ENCODE results near the gene FAM219A. TPM values are rescaled to one million over a fixed set of nuclear protein-coding genes. Genes with fewer than 3 reads are reported as not detected.
A peak's percentile ranks its signal among the peaks of the same experiment; 100 is the strongest.

The FAM219A gene
- total and polyA plus RNA-seq, 7 experiments from 2014 or later, result 0.67 to 14.6 (median 12.4) TPM

DNA sequence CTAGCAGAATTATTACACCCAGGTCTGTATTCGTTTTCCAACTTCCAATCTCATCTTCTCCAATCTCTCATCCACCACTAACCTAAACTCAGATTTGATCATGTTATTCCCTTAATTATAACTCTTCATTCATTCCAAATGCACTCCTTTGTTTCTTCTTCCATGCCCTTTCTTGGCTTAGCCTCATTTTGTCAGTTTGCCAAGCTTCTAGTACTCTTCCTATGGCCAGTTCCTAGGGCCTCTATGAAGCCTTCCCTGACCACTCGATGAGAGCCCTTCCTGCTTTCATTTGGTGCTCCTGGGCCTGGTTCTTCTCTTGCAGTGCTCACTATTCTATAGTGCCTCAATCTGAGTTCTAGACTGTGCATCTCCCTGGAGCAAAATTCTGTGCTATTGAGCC lies 5.8 kb downstream of the FAM219A start:
- CTCF ChIA-PET, result no interaction called here
- intact Hi-C loops (cut with micrococcal nuclease), result loop anchor here in 1 of 2 donors (10.0 kb wide), 1 partner anchor 1152 kb away; the partner anchor contains the start of gene TESK1

DNA sequence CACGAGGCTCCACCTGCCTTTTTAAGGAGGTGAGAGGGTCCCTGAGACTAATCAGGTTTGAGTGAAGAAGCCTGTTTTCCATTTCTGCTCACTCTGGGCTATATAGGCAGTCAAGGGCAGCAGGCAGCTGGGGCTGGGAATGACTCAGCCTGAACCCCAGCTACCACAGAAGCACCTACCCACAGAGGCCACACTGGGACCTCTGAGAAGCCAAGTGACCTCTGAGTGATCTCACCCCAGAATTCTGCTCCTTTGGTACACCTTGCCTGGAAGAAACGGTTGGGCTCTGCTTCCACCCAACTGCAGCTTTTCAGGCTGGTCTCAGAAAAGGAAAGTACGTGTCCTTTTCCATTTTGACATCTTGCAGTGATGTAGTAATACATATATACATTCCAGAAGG lies 6.8 kb downstream of the FAM219A start:
- H3K36me3 ChIP-seq (ENCODE audit: control insufficient read depth in 2 of 3, insufficient read depth in 3 of 3, low read length in 3 of 3), result no peaks in the 10 kb centered on the region
- peaks cover 12 to 34% (median 24%) of the 10 kb centered on the region in 7 donors for H3K4me1 Mint-ChIP-seq
- ChIA-PET POLR2A (interaction anchor here (1.0 kb wide), 1 partner anchor 169 kb away, joined by 3 read pairs; no protein-coding TSS in a partner anchor), CTCF (interaction anchor here (0.7 kb wide), 1 partner anchor 1384 kb away, joined by 3 read pairs; no protein-coding TSS in a partner anchor)
- ATAC-seq (no peak), DNase-seq (no peak)
- H3K4me3 Mint-ChIP-seq, result no peak overlapping the region
- intact Hi-C loops (cut with micrococcal nuclease), result loop anchor here in 1 of 2 donors (10.0 kb wide), 1 partner anchor 1153 kb away; the partner anchor contains the start of gene TESK1
- H3K27me3 ChIP-seq (ENCODE audit: control insufficient read depth in 2 of 2, insufficient read depth in 2 of 2, low read length in 2 of 2), result no peaks in the 10 kb centered on the region
- H3K9me3 Mint-ChIP-seq, result no peaks in the 10 kb centered on the region
- no peaks in the 10 kb centered on the region for H3K27me3 Mint-ChIP-seq
- no peak overlapping the region for H3K27ac Mint-ChIP-seq
- peaks cover 0 to 15% (median 7%) of the 10 kb centered on the region in 5 donors for H3K36me3 Mint-ChIP-seq
- peaks cover 0 to under 1% of the 10 kb centered on the region in 2 donors for H3K4me1 ChIP-seq (ENCODE audit: control insufficient read depth in 2 of 2, insufficient read depth in 2 of 2, low read length in 2 of 2)
- no peak overlapping the region for H3K4me3 ChIP-seq (ENCODE audit: low read length)
- no peak overlapping the region for H3K27ac ChIP-seq (ENCODE audit: low read depth, low read length)
- H3K9me3 ChIP-seq (ENCODE audit: control insufficient read depth in 2 of 3, low read length in 3 of 3), result no peaks in the 10 kb centered on the region

More for the DNA sequence above, 5.8 kb downstream of the FAM219A start:
- H3K4me3 Mint-ChIP-seq, result no peak overlapping the region
- H3K36me3 Mint-ChIP-seq, result peaks cover 0 to 15% (median 7%) of the 10 kb centered on the region in 5 donors
- Histone ChIP-seq H3K36me3 (ENCODE audit: control insufficient read depth in 2 of 3, insufficient read depth in 3 of 3, low read length in 3 of 3) (no peaks in the 10 kb centered on the region), H3K4me1 (ENCODE audit: control insufficient read depth in 2 of 2, insufficient read depth in 2 of 2, low read length in 2 of 2) (peaks cover 8 to 10% of the 10 kb centered on the region in 2 donors), H3K27ac (ENCODE audit: low read depth, low read length) (no peak overlapping the region), H3K9me3 (ENCODE audit: control insufficient read depth in 2 of 3, low read length in 3 of 3) (no peaks in the 10 kb centered on the region), H3K27me3 (ENCODE audit: control insufficient read depth in 2 of 2, insufficient read depth in 2 of 2, low read length in 2 of 2) (no peaks in the 10 kb centered on the region), H3K4me3 (ENCODE audit: low read length) (no peak overlapping the region)
- H3K27me3 Mint-ChIP-seq, result no peaks in the 10 kb centered on the region
- DNase-seq (no peak), ATAC-seq (no peak)
- H3K4me1 Mint-ChIP-seq, result peaks cover 22 to 45% (median 33%) of the 10 kb centered on the region in 7 donors
- H3K27ac Mint-ChIP-seq, result peak overlapping the region in 1 of 9 donors; percentile 25
- POLR2A ChIA-PET, result no interaction called here
- H3K9me3 Mint-ChIP-seq, result no peaks in the 10 kb centered on the region

DNA sequence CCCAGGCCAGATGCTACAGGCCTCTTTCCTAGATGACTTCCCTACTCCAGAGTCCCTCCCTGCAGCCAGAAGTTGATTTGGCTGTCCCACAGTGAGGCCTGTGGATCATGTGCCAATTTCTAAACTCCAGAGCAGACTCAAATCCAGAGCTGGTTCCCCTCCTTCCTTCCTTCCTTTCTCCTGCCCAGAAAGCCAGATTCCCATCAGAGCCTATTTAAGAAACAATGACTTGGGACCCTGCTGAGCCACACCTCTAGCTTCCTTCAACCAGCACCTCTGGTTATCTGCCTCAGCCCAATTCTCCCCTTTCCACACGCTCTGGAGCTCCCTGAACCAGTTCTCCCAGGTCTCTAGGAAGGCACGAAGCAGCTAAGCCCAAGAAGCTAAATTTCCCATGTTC lies 7.2 kb downstream of the FAM219A start:
- H3K27me3 ChIP-seq (ENCODE audit: control insufficient read depth in 2 of 2, insufficient read depth in 2 of 2, low read length in 2 of 2), result no peaks in the 10 kb centered on the region
- no peaks in the 10 kb centered on the region for H3K9me3 Mint-ChIP-seq
- intact Hi-C loops (cut with micrococcal nuclease), result loop anchor here in 1 of 2 donors (10.0 kb wide), 1 partner anchor 1154 kb away; the partner anchor contains the start of gene TESK1
- ATAC-seq, result no peak
- H3K36me3 ChIP-seq (ENCODE audit: control insufficient read depth in 2 of 3, insufficient read depth in 3 of 3, low read length in 3 of 3), result no peaks in the 10 kb centered on the region
- H3K27ac ChIP-seq (ENCODE audit: low read depth, low read length), result no peak overlapping the region
- H3K27me3 Mint-ChIP-seq, result no peaks in the 10 kb centered on the region
- peaks cover 8 to 30% (median 20%) of the 10 kb centered on the region in 7 donors for H3K4me1 Mint-ChIP-seq
- POLR2A ChIA-PET, result interaction anchor here (1.0 kb wide), 1 partner anchor 169 kb away, joined by 3 read pairs; no protein-coding TSS in a partner anchor
- H3K4me1 ChIP-seq (ENCODE audit: control insufficient read depth in 2 of 2, insufficient read depth in 2 of 2, low read length in 2 of 2), result no peaks in the 10 kb centered on the region
- H3K4me3 Mint-ChIP-seq, result no peak overlapping the region
- no peak overlapping the region for H3K27ac Mint-ChIP-seq
- H3K4me3 ChIP-seq (ENCODE audit: low read length), result no peak overlapping the region
- no peaks in the 10 kb centered on the region for H3K9me3 ChIP-seq (ENCODE audit: control insufficient read depth in 2 of 3, low read length in 3 of 3)
- peaks cover 0 to 15% (median 7%) of the 10 kb centered on the region in 5 donors for H3K36me3 Mint-ChIP-seq
- CTCF ChIA-PET, result interaction anchor here (0.7 kb wide), 1 partner anchor 1384 kb away, joined by 3 read pairs; no protein-coding TSS in a partner anchor
- no peak for DNase-seq

DNA sequence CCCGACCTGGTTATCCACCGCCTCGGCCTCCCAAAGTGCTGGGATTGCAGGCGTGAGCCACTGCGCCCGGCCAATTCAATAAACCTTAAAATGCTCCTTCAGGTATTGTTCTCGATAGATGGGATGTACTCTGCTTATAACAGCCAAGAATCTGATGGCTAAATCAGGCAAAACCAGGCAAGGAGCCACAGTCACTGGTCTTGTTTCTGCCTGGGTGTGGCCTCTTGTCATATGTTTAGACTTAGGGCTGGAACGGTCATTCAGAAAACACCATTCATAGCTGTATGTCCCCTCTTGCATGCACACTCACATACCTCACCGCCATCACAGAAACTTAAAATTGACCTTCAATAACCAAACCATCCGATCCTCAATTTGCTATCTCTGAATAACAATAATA lies 7.7 kb downstream of the FAM219A start:
- no peaks in the 10 kb centered on the region for H3K27me3 Mint-ChIP-seq
- POLR2A ChIA-PET, result no interaction called here
- no peak overlapping the region for H3K27ac Mint-ChIP-seq
- no peak for DNase-seq
- no peaks in the 10 kb centered on the region for H3K9me3 Mint-ChIP-seq
- Histone ChIP-seq H3K27ac (ENCODE audit: low read depth, low read length) (no peak overlapping the region), H3K27me3 (ENCODE audit: control insufficient read depth in 2 of 2, insufficient read depth in 2 of 2, low read length in 2 of 2) (no peaks in the 10 kb centered on the region), H3K36me3 (ENCODE audit: control insufficient read depth in 2 of 3, insufficient read depth in 3 of 3, low read length in 3 of 3) (no peaks in the 10 kb centered on the region), H3K4me3 (ENCODE audit: low read length) (no peak overlapping the region), H3K9me3 (ENCODE audit: control insufficient read depth in 2 of 3, low read length in 3 of 3) (no peaks in the 10 kb centered on the region), H3K4me1 (ENCODE audit: control insufficient read depth in 2 of 2, insufficient read depth in 2 of 2, low read length in 2 of 2) (no peaks in the 10 kb centered on the region)
- H3K4me1 Mint-ChIP-seq, result peaks cover 4 to 29% (median 15%) of the 10 kb centered on the region in 7 donors
- intact Hi-C loops (cut with micrococcal nuclease), result loop anchor here in 1 of 2 donors (10.0 kb wide), 1 partner anchor 1154 kb away; the partner anchor contains the start of gene TESK1
- no peak for ATAC-seq
- peaks cover 0 to 15% (median 7%) of the 10 kb centered on the region in 5 donors for H3K36me3 Mint-ChIP-seq
- CTCF ChIA-PET, result no interaction called here
- no peak overlapping the region for H3K4me3 Mint-ChIP-seq

DNA sequence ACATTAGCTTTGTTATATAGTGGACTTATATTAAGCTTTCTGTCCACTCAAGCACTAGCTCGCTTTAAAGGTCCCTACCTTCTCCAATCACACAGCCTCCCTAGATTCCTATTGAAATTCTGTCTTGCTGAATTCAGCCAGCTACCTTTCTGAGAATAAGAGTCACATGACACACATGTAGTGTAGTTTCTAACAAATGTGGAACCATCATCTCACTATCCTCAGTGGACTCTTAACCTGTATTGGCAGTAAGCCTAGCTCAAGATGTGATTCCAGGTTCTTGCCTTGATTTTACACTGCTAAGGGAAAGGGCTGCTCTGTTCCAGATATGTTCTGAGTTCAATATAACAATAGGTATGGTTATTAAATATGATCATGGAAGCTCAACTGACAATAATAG lies 11.4 kb downstream of the FAM219A start:
- POLR2A ChIA-PET, result no interaction called here
- no peak overlapping the region for H3K4me3 Mint-ChIP-seq
- CTCF ChIA-PET, result interaction anchor here (0.6 to 1.3 kb wide), 3 partner anchors 43 to 914 kb away, joined by 3 read pairs; no protein-coding TSS in a partner anchor

DNA sequence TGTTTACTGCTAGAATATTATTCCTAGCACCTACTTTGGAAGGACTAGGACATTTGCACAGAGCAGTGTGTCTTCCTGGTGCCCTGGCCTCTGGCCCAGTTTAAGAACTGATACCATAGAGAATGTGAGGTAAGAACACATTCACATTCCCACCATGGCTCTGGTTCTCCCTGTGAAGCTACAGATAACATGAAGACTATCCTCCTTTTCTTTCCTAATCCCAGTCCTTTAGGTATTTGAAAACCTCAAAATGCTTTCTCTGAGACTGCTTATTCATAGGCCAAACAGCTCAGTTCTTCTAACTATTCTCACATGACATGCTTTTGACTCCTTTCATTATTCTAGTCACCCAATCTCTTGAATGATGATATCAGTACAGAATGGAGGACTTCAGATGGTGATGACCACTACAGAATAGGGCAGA lies 11.9 kb downstream of the FAM219A start:
- ATAC-seq, result no peak

More for the DNA sequence above, 11.4 kb downstream of the FAM219A start:
- peaks cover 1 to 11% (median 4%) of the 10 kb centered on the region in 7 donors for H3K4me1 Mint-ChIP-seq
- H3K9me3 ChIP-seq (ENCODE audit: control insufficient read depth in 2 of 3, low read length in 3 of 3), result no peaks in the 10 kb centered on the region
- peaks cover 0 to 12% (median 9%) of the 10 kb centered on the region in 5 donors for H3K36me3 Mint-ChIP-seq
- no peak overlapping the region for H3K27ac ChIP-seq (ENCODE audit: low read depth, low read length)
- no peaks in the 10 kb centered on the region for H3K36me3 ChIP-seq (ENCODE audit: control insufficient read depth in 2 of 3, insufficient read depth in 3 of 3, low read length in 3 of 3)
- no peaks in the 10 kb centered on the region for H3K9me3 Mint-ChIP-seq
- no peak overlapping the region for H3K4me3 ChIP-seq (ENCODE audit: low read length)
- ATAC-seq (no peak), DNase-seq (no peak)
- H3K4me1 ChIP-seq (ENCODE audit: control insufficient read depth in 2 of 2, insufficient read depth in 2 of 2, low read length in 2 of 2), result no peaks in the 10 kb centered on the region
- no peaks in the 10 kb centered on the region for H3K27me3 ChIP-seq (ENCODE audit: control insufficient read depth in 2 of 2, insufficient read depth in 2 of 2, low read length in 2 of 2)
- intact Hi-C loops (cut with micrococcal nuclease), result no loop called here
- no peak overlapping the region for H3K27ac Mint-ChIP-seq
- H3K27me3 Mint-ChIP-seq, result no peaks in the 10 kb centered on the region

More for the DNA sequence above, 11.9 kb downstream of the FAM219A start:
- no peaks in the 10 kb centered on the region for H3K9me3 Mint-ChIP-seq
- intact Hi-C loops (cut with micrococcal nuclease), result no loop called here
- no peaks in the 10 kb centered on the region for H3K9me3 ChIP-seq (ENCODE audit: control insufficient read depth in 2 of 3, low read length in 3 of 3)
- no peaks in the 10 kb centered on the region for H3K4me1 ChIP-seq (ENCODE audit: control insufficient read depth in 2 of 2, insufficient read depth in 2 of 2, low read length in 2 of 2)
- no peak for DNase-seq
- H3K4me1 Mint-ChIP-seq, result peaks cover 4 to 12% (median 6%) of the 10 kb centered on the region in 7 donors
- H3K27ac Mint-ChIP-seq, result no peak overlapping the region
- no peak overlapping the region for H3K27ac ChIP-seq (ENCODE audit: low read depth, low read length)
- no peak overlapping the region for H3K4me3 ChIP-seq (ENCODE audit: low read length)
- no peaks in the 10 kb centered on the region for H3K27me3 ChIP-seq (ENCODE audit: control insufficient read depth in 2 of 2, insufficient read depth in 2 of 2, low read length in 2 of 2)
- no peaks in the 10 kb centered on the region for H3K27me3 Mint-ChIP-seq
- H3K4me3 Mint-ChIP-seq, result no peak overlapping the region
- ChIA-PET POLR2A (no interaction called here), CTCF (interaction anchor here (0.6 to 1.3 kb wide), 2 partner anchors 42 to 94 kb away, joined by 3 read pairs; no protein-coding TSS in a partner anchor)
- peaks cover 0 to 12% (median 9%) of the 10 kb centered on the region in 5 donors for H3K36me3 Mint-ChIP-seq
- H3K36me3 ChIP-seq (ENCODE audit: control insufficient read depth in 2 of 3, insufficient read depth in 3 of 3, low read length in 3 of 3), result no peaks in the 10 kb centered on the region

All from naive thymus-derived CD4-positive, alpha-beta T cell (primary cell).